ENCODE measurements around the gene CHST8. TPM values are rescaled to one million over a fixed set of nuclear protein-coding genes. Genes with fewer than 3 reads are reported as not detected.

CHST8 gene
- polyA plus RNA-seq, 1 donor, result 0.66 TPM

DNA sequence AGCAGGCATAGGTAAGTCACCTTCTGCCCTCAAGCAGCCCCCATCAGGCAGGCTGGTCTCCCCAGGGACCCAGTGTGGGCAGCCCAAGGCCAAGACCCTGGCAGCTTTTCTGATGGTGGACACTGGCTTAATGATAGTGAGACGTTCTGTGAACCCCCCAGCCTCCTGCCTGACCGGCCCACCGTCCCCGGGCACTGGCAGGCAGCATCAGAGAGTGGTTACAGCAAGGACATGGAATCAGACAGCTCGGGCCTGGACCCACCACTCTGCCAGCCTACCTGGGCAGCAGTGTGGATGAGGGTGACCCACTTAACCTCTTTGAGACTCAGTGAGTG, 129.7 kb downstream of the CHST8 start:
- no CpG with 5 or more reads among the region's 5 CpGs for WGBS (ENCODE audit: insufficient coverage, low lambda C conversion rate)
- Histone ChIP-seq H3K27ac (ENCODE audit: low read length) (no peak overlapping the region), H3K9me3 (ENCODE audit: control insufficient read depth, low read depth, low read length) (no peaks in the 10 kb centered on the region), H3K4me3 (ENCODE audit: low read length) (no peak overlapping the region), H3K4me1 (ENCODE audit: control insufficient read depth, insufficient read depth, low read length) (no peaks in the 10 kb centered on the region), H3K27me3 (ENCODE audit: control insufficient read depth, insufficient read depth, low read length) (peaks cover 8% of the 10 kb centered on the region), H3K36me3 (ENCODE audit: control insufficient read depth, insufficient read depth, low read length) (no peaks in the 10 kb centered on the region)
- DNase-seq, result no peak

- no peak overlapping the region for H3K4me3 ChIP-seq (ENCODE audit: low read length)
- whole genome bisulfite sequencing (ENCODE audit: insufficient coverage, low lambda C conversion rate), result 60% methylated on average over 1 of the region's 27 CpGs
- no peak for DNase-seq
- no peak overlapping the region for H3K27ac ChIP-seq (ENCODE audit: low read length)
- H3K4me1 ChIP-seq (ENCODE audit: control insufficient read depth, insufficient read depth, low read length), result no peaks in the 10 kb centered on the region
- H3K36me3 ChIP-seq (ENCODE audit: control insufficient read depth, insufficient read depth, low read length), result no peaks in the 10 kb centered on the region
- peaks cover 8% of the 10 kb centered on the region for H3K27me3 ChIP-seq (ENCODE audit: control insufficient read depth, insufficient read depth, low read length)
- H3K9me3 ChIP-seq (ENCODE audit: control insufficient read depth, low read depth, low read length), result no peaks in the 10 kb centered on the region
Measured at GRCh38 chr19:33752018-33752800, 130.5 kb downstream of the CHST8 start.

- no peak for DNase-seq
- no peaks in the 10 kb centered on the region for H3K4me1 ChIP-seq (ENCODE audit: control insufficient read depth, insufficient read depth, low read length)
- WGBS (ENCODE audit: insufficient coverage, low lambda C conversion rate), result no CpG with 5 or more reads among the region's 6 CpGs
Measured at GRCh38 chr19:33752945-33753344, 131.2 kb downstream of the CHST8 start.

DNA sequence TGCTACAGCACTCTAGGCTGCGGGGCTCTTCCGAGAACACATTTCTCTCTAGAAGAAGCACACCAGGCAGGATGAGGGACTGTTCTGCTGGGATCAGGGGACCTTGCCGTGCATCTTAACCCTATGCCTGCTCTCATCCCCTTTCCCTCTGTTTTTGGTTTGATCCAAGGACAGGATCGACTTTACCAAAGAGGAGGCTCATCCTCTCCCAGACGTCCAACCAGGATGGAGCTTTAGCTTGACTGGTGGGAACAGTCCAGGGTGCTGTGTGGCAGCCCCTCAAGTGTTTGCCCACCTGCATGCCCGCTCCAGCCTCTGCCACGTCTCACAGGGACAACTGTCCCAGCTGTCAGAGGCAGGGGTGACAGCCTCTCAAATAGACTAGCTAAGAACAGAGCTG, 132.6 kb downstream of the CHST8 start:
- H3K4me1 ChIP-seq (ENCODE audit: control insufficient read depth, insufficient read depth, low read length), result no peaks in the 10 kb centered on the region
- no peak overlapping the region for H3K4me3 ChIP-seq (ENCODE audit: low read length)
- no CpG with 5 or more reads among the region's 7 CpGs for WGBS (ENCODE audit: insufficient coverage, low lambda C conversion rate)
- no peak overlapping the region for H3K27ac ChIP-seq (ENCODE audit: low read length)
- no peaks in the 10 kb centered on the region for H3K36me3 ChIP-seq (ENCODE audit: control insufficient read depth, insufficient read depth, low read length)
- no peaks in the 10 kb centered on the region for H3K9me3 ChIP-seq (ENCODE audit: control insufficient read depth, low read depth, low read length)
- peaks cover 8% of the 10 kb centered on the region for H3K27me3 ChIP-seq (ENCODE audit: control insufficient read depth, insufficient read depth, low read length)
- DNase-seq, result no peak

More at GRCh38 chr19:33752945-33753344, 131.2 kb downstream of the CHST8 start:
- Histone ChIP-seq H3K9me3 (ENCODE audit: control insufficient read depth, low read depth, low read length) (no peaks in the 10 kb centered on the region), H3K27me3 (ENCODE audit: control insufficient read depth, insufficient read depth, low read length) (peaks cover 8% of the 10 kb centered on the region), H3K36me3 (ENCODE audit: control insufficient read depth, insufficient read depth, low read length) (no peaks in the 10 kb centered on the region), H3K27ac (ENCODE audit: low read length) (no peak overlapping the region), H3K4me3 (ENCODE audit: low read length) (no peak overlapping the region)

- Histone ChIP-seq H3K9me3 (ENCODE audit: control insufficient read depth, low read depth, low read length) (no peaks in the 10 kb centered on the region), H3K4me3 (ENCODE audit: low read length) (no peak overlapping the region), H3K27me3 (ENCODE audit: control insufficient read depth, insufficient read depth, low read length) (peaks cover 8% of the 10 kb centered on the region), H3K36me3 (ENCODE audit: control insufficient read depth, insufficient read depth, low read length) (no peaks in the 10 kb centered on the region), H3K27ac (ENCODE audit: low read length) (no peak overlapping the region), H3K4me1 (ENCODE audit: control insufficient read depth, insufficient read depth, low read length) (no peaks in the 10 kb centered on the region)
- no peak for DNase-seq
- WGBS (ENCODE audit: insufficient coverage, low lambda C conversion rate), result no CpG with 5 or more reads among the region's 26 CpGs
Measured at GRCh38 chr19:33755099-33756035, 133.6 kb downstream of the CHST8 start.

GRCh38 chr19:33756177-33756576, 134.4 kb downstream of the CHST8 start:
- no CpG with 5 or more reads among the region's 11 CpGs for WGBS (ENCODE audit: insufficient coverage, low lambda C conversion rate)
- Histone ChIP-seq H3K9me3 (ENCODE audit: control insufficient read depth, low read depth, low read length) (no peaks in the 10 kb centered on the region), H3K4me3 (ENCODE audit: low read length) (no peak overlapping the region), H3K27me3 (ENCODE audit: control insufficient read depth, insufficient read depth, low read length) (peaks cover 8% of the 10 kb centered on the region), H3K4me1 (ENCODE audit: control insufficient read depth, insufficient read depth, low read length) (no peaks in the 10 kb centered on the region), H3K27ac (ENCODE audit: low read length) (no peak overlapping the region), H3K36me3 (ENCODE audit: control insufficient read depth, insufficient read depth, low read length) (no peaks in the 10 kb centered on the region)
- DNase-seq, result no peak

DNA sequence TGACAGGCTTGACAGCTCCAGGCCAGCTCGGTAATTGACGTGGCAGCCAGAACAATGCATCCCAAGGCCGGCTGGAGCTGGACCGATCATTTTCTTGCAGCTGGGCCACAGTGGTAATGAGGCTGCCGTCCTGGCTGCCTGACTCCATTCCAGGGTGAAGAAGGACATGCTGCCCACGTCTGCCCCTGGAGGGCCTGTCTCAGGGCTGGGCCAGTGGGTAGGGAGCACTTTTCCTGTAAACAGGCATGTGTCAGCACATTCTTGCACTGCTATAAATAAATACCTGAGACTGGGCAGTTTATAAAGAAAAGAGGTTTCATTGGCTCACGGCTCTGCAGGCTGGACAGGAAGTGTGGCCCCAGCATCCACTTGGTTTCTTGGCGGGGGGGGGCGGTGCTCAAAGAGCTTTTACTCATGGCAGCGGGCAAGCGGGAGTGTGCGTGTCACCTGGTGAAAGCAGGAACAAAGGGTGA, 136.8 kb downstream of the CHST8 start:
- H3K4me1 ChIP-seq (ENCODE audit: control insufficient read depth, insufficient read depth, low read length), result no peaks in the 10 kb centered on the region

DNA sequence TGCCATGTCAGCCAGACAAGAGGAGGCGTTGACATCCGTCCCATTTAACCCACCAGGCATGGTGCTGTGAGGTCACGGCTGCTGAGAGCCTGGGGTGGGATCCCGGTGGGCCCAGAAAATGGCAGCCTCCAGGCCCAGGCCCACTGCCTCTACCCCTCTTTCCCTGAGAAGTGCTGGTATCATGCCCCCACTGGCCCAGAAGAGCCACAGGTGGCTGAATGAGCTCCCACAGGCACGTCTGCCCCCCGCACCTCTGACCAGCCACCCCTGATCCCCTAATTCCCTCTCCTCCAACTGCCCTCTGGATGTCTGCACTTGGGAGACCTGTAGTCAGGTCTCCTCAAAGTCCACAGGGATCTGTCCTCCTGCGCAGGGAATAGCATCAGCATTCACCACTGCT, 137.6 kb downstream of the CHST8 start:
- WGBS (ENCODE audit: insufficient coverage, low lambda C conversion rate), result no CpG with 5 or more reads among the region's 7 CpGs
- H3K4me1 ChIP-seq (ENCODE audit: control insufficient read depth, insufficient read depth, low read length), result no peaks in the 10 kb centered on the region
- peaks cover 8% of the 10 kb centered on the region for H3K27me3 ChIP-seq (ENCODE audit: control insufficient read depth, insufficient read depth, low read length)
- H3K4me3 ChIP-seq (ENCODE audit: low read length), result no peak overlapping the region
- H3K36me3 ChIP-seq (ENCODE audit: control insufficient read depth, insufficient read depth, low read length), result no peaks in the 10 kb centered on the region
- DNase-seq, result no peak
- no peaks in the 10 kb centered on the region for H3K9me3 ChIP-seq (ENCODE audit: control insufficient read depth, low read depth, low read length)
- no peak overlapping the region for H3K27ac ChIP-seq (ENCODE audit: low read length)

More for the DNA sequence above, 136.8 kb downstream of the CHST8 start:
- peak in 1 of 2 donors; percentile 10 for DNase-seq
- no peak overlapping the region for H3K4me3 ChIP-seq (ENCODE audit: low read length)
- H3K9me3 ChIP-seq (ENCODE audit: control insufficient read depth, low read depth, low read length), result no peaks in the 10 kb centered on the region
- H3K27ac ChIP-seq (ENCODE audit: low read length), result no peak overlapping the region
- peaks cover 8% of the 10 kb centered on the region for H3K27me3 ChIP-seq (ENCODE audit: control insufficient read depth, insufficient read depth, low read length)
- no CpG with 5 or more reads among the region's 12 CpGs for WGBS (ENCODE audit: insufficient coverage, low lambda C conversion rate)
- H3K36me3 ChIP-seq (ENCODE audit: control insufficient read depth, insufficient read depth, low read length), result no peaks in the 10 kb centered on the region

DNA sequence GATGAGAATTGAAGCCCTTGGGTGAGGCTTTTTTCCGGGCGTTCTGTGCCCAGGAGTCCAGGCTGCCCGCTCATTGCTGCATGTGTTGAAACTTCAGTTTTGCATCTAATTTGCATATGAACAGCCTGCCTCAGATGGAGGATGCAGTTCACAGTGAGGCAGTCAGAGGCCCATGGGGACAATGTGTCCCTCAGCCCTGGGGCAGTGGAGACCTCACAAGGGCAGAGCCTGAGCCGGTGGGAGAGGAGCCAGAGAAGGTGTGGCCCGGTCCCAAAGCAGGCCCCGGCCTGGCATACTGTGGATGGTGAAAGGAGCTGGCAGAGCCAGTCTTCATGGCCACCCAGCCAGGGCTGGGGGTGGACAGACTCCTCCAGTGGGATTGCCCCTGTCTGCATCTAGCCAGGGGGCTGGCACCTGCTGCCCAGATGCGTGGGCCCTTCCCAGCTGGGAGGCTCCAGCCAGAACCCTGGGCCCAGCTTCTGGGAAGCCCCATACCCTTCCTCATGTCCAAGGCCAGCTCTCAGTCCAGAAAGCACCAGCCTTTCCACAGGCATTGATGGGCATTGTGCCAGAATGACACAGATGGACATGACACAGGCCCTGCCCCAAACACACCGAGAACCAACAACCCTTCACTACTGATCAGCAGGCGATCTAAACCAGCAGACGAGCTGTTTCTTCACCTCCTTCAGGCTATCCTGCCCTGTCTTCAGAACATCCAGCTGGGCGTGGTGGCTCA, 142.0 kb downstream of the CHST8 start:
- no peak for DNase-seq
- WGBS (ENCODE audit: insufficient coverage, low lambda C conversion rate), result no CpG with 5 or more reads among the region's 11 CpGs
- Histone ChIP-seq H3K36me3 (ENCODE audit: control insufficient read depth, insufficient read depth, low read length) (no peaks in the 10 kb centered on the region), H3K27me3 (ENCODE audit: control insufficient read depth, insufficient read depth, low read length) (no peaks in the 10 kb centered on the region), H3K27ac (ENCODE audit: low read length) (no peak overlapping the region), H3K9me3 (ENCODE audit: control insufficient read depth, low read depth, low read length) (no peaks in the 10 kb centered on the region), H3K4me3 (ENCODE audit: low read length) (no peak overlapping the region), H3K4me1 (ENCODE audit: control insufficient read depth, insufficient read depth, low read length) (no peaks in the 10 kb centered on the region)

DNA sequence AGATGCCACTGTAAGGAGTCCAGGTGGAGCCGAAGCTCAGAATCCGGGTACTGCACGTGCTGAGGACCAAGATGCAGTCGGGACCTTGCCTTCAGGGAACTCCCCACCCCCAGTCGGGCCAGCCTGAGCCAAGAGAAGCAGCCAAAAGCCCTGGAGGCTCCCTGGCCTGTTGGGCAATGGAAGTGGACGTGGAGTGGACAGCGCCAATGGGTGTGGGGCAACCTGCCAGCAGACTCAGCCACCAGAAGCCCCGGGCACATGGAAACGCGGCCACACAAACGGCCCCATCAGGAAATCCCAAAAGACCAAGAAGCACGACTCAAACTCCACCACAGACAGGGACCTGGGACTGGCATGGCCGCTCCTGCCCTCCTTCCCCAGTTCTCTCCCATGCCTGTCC, 144.9 kb downstream of the CHST8 start:
- peaks cover 6% of the 10 kb centered on the region for H3K4me1 ChIP-seq (ENCODE audit: control insufficient read depth, insufficient read depth, low read length)
- WGBS (ENCODE audit: insufficient coverage, low lambda C conversion rate), result no CpG with 5 or more reads among the region's 13 CpGs
- no peak overlapping the region for H3K27ac ChIP-seq (ENCODE audit: low read length)
- no peaks in the 10 kb centered on the region for H3K36me3 ChIP-seq (ENCODE audit: control insufficient read depth, insufficient read depth, low read length)
- H3K27me3 ChIP-seq (ENCODE audit: control insufficient read depth, insufficient read depth, low read length), result no peaks in the 10 kb centered on the region
- DNase-seq, result no peak
- no peak overlapping the region for H3K4me3 ChIP-seq (ENCODE audit: low read length)
- no peaks in the 10 kb centered on the region for H3K9me3 ChIP-seq (ENCODE audit: control insufficient read depth, low read depth, low read length)

All from large intestine (tissue), 3 donors.